D341Med (cell line): ENCODE measurements around the gene NLRP9.

Experiments used
- DNase-seq: peaks from one replicate; pipeline ENCODE4 v3.0.0; 2012; ENCODE audit warnings: low spot score

NLRP9 gene

DNA sequence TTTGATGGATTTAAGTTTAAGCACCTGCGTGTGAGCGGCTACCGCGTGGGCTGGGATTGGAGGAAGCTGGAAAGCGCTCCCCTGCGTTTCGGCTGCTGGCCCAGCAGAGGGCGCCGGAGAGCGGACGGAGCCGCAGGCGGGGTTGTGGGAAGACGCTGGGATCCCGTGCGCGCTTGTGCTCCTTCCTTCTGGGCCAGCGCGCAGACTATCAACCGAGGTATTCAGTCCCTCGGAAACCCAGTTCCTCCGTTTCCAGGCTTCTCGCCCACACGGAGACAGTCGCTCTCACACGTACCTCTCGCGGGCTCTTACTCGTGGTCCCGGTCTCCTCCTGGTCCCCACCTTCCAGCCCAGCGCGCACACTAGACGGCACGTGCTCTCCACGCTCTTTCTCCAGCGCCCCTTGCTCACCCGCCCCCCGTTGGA, 34.4 kb downstream of the NLRP9 start:
- DNase-seq, result peak; percentile 95

DNA sequence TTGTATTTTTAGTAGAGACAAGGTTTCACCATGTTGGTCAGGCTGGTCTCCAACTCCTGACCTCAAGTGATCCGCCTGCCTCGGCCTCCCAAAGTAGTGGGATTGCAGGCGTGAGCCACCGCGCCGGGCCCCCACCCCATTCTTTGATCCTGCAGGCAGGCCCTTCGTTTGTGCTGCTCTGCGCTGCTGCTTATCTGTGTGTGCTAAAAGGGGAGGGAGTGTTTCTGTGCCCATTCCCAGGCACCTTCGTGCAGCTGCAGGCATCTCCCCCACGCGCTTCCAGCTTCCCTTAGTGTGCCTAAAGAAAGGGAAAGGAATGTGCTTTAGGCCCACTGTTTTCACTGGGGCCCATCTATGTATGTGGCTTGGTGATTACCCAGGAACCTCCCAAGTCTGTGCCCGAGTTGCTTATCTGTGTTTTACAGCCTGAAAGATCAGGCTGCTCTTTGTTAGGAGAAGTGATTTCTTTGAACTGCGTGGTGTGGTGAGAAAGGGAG, 36.0 kb downstream of the NLRP9 start:
- peak; percentile 18 for DNase-seq

DNA sequence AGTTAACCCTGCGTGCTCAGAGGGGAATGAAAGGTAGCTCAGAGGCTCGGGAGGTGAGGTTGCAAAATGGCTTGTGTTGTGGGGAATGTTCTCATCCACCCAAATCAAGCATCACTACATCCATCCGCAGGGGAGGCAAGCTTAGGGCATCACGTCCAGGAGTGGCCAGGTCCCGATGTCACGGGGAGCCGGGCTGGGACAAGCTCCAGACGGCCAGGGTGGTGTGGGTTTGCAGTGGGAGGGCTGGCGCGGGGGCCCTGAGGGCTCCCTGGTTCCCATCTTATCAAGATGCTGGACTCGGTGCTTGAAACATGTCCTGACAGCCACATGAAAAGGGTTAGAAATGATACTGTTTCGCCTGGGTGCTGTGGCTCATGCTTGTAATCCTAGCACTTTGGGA, 37.4 kb downstream of the NLRP9 start:
- DNase-seq, result peak; percentile 28

DNA sequence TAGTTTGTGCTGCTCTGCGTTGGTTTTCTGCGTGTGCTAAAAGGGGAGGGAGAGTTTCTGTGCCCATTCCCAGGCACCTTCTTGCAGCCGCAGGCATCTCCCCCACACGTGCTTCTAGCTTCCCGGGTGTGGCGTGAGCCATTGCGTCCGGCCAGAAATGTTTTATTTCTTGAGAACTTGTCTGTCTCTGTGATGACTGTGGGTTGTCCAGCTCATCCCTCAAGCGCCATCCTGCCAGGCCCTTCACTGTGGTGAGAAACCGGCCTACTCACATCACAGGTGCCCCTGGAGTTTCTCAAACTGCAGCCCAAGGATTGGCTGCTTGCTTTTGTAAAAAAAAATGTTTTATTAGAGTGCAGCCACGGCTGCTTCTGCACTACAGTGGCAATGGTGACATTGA, 39.0 kb downstream of the NLRP9 start:
- DNase-seq, result peak; percentile 11

DNA sequence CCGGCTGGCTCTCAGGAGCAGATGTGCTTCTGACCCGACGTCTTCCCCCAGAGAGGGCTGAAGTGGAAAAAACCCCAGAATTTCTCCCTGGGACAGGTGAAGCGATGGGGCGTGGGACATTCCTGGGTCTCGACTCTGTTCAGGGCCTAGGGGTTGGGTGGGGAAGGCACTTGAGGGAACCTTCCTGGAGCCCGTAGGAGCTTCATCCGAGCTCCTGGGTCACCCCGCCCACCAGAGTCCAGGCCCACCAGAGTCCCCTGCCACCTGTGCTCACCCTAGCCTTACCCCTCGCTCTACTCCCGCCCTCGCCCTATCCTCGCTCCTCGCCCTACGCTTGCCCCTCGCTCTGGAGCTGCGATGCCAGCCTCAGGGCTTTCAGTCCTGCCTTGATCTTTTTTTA, 39.9 kb downstream of the NLRP9 start:
- DNase-seq, result peak; percentile 27

DNA sequence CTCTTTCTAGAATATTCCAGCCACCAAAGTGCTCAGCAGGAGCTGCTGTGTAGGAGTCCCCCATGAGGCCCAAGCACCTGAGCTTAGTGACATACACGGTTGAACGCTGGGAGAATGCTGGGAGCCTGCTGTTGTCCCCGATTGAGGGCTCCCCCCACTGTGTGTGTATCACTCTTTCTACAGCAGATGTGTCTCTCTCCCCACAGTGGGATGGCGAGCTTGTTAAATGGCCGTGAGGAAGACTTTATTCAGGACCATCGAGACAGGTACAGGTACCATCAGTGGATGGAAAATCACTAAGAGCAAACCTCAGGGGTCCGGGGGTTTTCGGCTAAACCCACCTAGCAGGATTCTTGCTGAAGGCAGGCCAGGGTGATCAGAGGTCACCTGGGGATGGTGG, 40.5 kb downstream of the NLRP9 start:
- peak; percentile 12 for DNase-seq

DNA sequence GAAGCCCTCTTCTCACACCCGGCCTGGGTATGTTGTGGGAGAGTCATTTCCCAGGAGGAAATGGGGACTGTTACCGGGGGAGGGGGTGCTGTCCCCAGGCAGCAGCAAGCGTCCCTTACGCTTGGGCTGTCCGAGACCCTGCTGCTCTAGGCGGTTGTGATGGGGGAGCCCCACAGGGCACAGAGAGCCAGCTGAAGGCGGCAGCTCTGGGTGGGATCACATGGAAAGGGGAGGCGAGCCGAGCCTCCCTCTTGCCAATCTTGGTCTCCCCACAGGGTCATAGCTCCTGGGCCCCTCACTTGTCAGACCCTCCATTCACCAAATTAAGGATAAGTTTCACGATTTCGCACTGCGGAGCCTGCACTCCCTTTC, 41.1 kb downstream of the NLRP9 start:
- DNase-seq, result peak; percentile 18

DNA sequence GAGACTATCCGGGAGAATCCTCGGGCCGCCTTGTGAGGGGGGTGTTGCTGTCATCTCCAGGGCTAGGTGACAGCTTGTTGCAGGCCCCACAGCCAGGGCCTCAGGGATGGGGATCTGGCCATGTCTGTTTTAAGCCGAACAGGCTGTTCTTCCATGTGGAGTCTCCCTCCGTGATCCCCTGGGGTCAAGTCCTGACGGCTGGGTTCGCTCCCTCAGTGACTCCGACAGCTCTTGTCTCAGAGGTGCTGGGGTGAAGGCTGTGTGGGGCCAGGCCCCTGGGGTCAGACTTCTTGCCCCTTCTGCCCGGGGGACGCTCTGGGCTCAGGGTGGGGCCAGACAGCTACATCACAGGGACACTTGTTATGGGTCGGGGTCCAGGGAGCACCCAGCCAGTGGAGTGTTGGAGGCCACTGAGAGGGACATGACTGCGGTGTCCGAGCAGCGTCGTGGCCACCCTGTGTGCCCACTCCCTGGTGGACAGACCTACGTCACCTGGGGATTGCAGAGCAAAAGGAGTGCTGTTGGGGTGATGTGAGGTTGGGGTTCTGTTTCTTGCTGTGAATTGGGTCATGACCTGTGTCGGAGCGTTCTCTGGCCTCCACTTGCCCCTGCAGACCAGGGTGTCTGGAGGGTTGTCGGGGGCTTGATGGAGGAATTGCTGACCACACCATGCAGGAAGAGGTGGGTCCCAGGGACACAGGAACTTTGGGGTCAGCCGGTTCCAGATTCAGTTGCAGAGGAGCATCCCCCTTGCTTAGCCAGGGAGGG, 41.7 kb downstream of the NLRP9 start:
- peak; percentile 26 for DNase-seq

DNA sequence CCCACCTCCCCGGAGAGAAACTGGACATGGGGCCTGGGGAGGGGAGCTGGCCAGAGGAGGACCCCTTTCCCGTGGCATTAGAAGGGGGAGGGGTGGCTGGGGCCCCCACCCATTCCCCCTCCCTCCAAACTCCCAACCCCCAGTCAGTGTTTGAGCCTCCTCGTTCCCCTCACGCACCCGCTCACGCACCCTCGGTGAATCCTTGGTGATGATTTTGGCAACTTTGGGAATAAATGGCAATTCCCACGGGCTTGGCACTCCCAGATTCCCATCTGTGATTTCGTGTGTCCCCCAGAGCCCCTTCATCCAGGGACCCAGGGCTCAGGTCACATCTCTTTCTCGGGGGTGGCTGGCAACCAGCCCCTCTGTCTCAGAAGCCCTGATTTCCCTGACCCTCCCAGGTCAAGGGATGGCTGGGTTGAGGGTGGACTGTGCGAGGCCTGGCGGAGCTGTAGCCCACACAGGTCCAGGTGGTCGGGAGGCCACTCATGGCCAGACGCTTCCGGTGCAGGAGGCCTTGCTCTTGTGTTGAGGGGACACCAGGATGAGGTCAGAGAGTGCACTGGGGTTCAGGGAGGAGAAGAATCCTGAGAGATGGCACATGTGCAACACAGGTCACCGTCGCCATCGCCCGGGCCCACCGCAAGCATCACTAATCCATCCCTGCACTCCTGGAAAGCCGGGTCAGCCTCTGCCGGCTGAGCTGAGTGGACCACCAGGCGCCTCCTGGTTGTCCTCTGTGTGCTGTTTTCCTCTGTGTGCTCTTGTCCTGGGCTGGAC, 42.5 kb downstream of the NLRP9 start:
- DNase-seq, result no peak

DNA sequence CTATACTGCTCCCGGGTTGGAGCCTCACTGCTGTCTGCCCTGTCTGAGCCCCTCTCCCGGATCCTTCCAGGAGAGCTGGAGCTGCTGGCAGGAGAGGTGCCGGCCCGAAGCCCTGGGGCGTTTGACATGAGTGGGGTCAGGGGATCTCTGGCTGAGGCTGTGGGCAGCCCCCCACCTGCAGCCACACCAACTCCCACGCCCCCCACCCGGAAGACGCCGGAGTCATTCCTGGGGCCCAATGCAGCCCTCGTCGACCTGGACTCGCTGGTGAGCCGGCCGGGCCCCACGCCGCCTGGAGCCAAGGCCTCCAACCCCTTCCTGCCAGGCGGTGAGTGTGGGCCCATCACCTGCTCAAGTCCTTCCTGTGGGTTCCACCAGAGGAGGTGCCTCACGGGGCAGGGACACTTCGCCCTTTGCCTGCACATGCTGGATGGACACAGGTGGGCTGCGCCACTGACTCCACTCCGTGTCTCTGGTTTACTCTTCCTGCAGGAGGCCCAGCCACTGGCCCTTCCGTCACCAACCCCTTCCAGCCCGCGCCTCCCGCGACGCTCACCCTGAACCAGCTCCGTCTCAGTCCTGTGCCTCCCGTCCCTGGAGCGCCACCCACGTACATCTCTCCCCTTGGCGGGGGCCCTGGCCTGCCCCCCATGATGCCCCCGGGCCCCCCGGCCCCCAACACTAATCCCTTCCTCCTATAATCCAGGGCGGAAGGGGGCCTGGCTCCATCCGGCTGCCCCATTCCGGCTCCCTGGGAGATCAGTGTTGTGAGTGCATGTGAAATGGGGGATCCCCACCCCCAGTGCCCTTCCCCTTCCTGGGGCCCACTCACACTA, 43.3 kb downstream of the NLRP9 start:
- no peak for DNase-seq

DNA sequence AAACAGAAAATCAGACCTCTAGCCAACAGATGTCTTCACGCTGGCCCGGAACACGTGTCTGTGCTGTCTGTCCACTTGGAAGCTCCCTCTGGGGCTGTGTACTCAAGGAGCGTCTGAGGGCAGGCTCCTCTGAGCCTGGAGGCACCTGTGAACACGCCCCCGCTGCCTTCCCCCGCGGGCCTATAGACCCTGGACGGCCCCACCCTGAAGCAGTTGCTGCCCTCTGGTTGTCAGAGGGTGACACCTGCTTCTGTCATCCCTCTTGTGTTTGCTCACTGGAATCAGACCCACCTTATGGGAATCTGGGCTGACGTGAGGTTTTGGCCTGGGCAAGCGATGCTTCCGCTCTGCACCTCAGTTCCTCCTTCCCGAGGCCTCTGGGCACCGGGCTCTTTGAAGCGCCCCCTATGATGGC, 44.0 kb downstream of the NLRP9 start:
- DNase-seq, result no peak

DNA sequence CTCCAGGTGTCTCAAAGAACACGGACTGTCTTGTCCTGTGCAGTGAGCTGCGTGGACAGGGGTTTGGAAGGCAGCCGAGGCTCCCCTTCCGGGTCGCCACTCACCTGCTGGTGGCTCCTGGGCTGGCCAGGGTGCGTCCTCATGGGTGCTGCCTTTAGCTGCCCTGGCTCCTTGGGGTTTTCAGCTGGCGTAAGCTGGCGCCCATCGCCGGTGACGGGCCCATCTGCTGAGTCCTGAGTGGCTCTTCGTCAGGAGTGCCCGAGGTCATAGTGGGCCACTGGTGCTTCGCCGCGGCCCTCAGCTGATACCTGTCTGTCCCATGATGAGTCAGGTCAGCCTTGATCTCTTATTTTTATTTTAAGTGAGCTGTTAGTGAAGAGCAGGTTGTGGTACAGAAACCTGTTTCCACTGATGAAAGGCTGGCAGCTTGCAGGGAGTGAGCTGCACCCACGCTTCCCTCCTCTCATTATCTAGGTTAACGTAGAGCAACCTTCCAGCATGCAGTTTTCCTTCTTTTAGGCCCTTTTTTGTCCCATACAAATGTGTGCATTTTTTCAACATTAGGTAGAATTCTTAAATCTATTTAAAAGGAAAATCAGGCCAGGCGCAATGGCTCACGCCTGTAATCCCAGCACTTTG, 44.7 kb downstream of the NLRP9 start:
- DNase-seq, result no peak

DNA sequence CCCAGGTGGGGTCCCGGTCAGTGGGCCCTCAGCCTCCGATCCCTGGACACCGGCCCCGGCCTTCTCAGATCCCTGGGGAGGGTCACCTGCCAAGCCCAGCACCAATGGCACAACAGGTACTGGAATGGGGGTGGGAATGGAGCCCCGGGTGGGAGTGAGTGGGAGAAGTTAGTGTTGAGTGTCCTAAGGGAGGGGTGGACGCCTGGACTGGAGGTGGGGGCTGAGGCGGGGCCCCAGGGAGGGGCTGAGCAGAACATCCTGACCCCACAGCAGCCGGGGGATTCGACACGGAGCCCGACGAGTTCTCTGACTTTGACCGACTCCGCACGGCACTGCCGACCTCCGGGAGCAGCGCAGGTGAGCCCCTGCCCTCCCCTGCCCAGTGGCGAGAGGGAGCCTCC, 45.5 kb downstream of the NLRP9 start:
- DNase-seq, result no peak

DNA sequence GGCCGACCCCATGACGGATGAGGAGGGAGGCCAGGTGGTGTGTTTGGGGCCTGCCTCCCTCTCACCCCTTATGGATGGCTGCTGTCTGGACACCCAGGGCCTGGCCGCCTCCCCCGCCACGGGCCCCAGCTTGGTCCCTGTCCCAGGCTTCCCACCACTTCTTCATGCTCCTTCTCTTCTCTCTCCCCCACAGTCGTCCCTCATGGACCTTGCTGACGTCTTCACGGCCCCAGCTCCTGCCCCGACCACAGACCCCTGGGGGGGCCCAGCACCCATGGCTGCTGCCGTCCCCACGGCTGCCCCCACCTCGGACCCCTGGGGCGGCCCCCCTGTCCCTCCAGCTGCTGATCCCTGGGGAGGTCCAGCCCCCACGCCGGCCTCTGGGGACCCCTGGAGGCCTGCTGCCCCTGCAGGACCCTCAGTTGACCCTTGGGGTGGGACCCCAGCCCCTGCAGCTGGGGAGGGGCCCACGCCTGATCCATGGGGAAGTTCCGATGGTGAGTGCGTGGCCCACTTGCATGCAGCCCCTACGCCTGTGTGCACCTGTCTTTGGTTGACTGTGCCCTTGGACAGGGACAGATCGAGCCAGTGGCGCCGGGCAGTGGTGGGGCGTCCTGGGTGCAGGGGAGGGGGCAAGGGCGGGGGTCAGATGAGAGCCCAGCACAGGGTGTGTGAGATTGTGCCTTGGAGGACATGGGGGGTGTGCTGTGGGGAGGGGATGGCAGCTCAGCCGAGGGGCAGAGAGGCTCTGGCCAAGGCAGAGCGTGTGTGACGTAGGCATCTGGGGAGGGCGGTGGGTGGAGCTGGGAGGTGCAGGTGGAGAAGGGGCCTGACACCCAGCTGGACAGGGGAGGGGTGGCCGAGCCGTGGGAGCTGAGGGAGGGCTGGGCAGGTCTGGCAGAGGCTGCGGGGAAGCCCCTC, 46.4 kb downstream of the NLRP9 start:
- no peak for DNase-seq

DNA sequence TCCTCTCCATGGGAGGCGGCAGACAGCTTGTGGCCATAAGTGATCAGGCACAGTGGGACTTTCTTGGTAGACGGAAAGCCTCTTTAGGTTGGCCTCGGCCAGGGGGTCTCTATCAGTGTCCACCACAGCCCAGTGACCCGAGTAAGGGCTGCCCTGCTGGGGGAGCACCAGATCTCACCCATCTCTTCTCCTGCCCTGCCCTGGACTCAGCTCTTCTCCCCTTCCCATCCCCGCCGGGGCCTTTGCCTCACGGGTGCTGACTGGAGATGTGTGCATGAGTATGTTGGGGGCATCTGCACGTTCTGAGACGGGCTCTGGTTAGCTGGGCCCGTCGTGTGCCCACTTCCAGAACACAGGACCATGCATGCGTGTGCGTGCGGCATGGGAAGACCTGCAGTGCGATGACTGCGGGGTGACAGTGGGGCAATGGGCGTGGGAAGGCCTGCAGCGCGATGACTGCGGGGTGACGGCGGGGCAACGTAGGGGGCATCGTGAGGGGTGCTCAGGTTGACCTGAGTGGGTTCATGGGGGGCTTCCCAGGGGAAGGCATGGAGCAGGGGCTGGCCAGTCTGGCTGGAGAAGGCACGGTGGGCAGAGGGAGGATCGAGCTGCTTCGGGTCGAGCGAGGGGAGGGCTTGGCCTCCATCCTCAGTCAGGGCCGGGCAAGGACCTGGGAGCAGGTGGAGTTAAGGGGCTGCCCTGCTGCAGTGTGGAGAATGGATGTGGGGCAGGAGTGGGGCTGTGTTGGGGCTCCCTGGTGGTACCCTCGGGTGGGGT, 47.2 kb downstream of the NLRP9 start:
- DNase-seq, result no peak

DNA sequence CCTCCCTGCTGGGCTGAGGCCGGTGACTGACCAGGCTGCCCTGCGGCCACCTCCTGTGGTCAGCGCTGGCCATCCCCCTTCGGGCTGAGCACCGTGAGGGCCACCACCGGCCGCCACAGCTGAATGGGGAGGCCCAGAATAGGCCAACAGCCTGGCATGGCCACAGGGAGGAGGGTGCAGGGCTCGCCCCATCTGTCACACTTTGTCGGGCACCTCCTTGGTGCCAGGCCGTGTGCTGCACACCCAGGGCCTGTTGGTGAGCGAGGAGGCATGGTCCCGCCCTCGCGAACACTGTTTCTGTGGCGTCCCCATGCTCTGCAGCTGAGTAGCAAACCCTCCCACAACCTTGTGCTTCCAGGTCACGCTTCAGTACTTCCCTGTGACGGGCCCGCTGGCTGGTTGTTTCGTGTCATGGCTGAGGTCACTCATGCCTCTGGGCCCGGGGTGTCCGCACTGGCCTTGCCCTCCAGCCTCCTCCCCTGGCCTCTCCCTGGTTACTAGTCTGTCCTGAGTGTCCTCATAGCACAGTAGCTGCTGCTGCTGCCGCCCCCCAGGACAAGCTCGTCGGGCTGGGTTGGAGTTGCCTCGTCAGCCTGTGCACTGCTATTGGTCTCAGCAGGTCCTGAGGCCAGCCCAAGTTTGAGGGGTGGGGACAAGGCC, 48.0 kb downstream of the NLRP9 start:
- no peak for DNase-seq

DNA sequence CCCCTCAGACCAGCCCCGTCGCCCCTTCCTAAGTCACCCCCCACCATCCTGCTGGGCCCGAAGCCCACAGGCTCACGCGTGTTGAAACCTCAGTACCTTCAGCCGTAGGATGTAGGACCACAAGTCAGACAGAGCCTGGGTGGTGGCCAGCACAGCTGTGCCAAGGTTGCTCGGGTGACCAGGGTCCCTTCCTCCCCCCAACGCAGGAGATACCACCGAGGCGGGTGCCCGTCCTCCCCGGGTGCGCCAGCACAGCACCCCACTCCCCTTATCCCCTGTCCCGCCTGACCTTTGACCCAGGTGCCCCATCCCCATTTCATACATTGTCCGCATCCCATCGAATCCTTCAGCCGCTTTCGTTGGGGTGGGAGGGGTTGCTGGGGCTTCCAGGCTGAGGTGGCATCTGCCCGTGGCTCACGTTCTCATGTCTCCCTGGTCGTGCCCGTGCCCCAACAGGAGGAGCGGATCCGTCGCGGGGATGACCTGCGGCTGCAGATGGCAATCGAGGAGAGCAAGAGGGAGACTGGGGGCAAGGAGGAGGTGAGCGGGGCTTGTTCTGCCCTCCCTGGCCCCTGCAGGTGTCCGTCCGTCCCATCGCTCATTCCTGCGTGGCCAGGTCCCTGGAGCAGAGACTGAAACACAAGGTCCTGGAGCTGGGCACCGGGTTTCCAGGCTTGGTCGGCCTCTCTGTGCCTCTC, 48.6 kb downstream of the NLRP9 start:
- DNase-seq, result no peak

DNA sequence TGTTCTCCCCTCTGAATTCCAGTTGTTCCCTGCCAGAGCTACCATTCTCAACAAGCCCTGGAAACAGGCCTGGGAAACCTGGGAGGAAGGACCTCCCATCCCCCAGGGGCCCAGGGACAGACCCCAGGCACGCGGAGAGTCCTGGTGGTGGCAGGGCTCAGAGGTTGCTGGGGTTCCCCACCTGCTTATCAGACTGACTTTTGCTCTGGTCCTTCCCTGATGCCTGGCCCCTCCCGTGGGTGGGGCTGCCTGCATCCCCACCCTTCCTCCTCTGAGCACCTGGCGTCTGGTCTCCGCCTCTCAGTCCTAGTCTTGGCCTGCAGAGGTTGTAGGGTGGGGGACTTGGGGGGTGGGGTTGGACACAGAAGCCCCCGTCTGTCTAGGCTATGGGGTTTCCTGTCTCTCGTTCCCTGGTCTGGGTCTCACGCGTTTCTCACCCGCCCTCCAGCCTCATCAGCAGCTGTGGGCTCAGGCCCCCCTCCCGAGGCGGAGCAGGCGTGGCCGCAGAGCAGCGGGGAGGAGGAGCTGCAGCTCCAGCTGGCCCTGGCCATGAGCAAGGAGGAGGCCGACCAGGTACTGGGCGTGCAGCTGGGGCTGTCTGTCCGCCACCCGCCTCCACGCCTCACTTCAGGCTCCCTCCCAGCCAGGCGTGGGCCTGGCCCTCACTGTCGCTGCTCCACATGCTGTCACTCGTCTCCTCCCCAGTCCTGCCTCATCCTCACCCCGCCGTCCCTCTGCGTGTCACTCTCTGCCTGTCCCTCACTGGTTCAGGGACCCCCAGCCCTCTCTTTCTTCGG, 49.6 kb downstream of the NLRP9 start:
- no peak for DNase-seq
